Measurements from ENCODE around the gene KRT37. TPM values are rescaled to one million over a fixed set of nuclear protein-coding genes. Genes with fewer than 3 reads are reported as not detected.

The KRT37 gene
- total RNA-seq, 1 donor from 2014 or later = not detected

DNA sequence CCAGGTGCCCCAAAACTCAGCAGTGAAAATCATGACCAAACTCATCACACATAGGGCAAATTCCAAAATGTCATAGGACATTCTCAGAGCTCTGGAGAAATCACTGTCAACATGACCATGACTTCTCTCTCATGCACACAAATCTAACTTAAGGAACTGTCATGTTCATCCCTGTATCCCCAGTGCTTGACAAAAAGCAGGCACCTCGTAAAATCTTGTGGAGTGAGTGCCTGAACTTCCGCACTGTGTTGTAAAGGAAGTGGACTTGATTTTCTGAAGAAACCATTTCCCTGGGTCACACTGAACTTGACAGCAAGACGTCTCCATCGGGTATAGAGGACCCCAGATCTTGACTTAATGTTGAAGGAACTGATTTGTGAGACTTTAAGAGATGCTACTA is 2.8 kb downstream of the KRT37 start:
- no peak for TF ChIP-seq CTCF (IDR thresholded peaks at IDR 0.05; ENCODE audit: insufficient read depth, low read length, poor library complexity, severe bottlenecking)
- DNase-seq (ENCODE audit: low read depth) = no peak
- Histone ChIP-seq H3K27me3 (ENCODE audit: control insufficient read depth, insufficient read depth, low read length) (no peaks in the 10 kb centered on the region), H3K36me3 (ENCODE audit: control insufficient read depth, insufficient read depth, low read length) (no peaks in the 10 kb centered on the region), H3K4me3 (ENCODE audit: low read depth, low read length) (no peak overlapping the region)

DNA sequence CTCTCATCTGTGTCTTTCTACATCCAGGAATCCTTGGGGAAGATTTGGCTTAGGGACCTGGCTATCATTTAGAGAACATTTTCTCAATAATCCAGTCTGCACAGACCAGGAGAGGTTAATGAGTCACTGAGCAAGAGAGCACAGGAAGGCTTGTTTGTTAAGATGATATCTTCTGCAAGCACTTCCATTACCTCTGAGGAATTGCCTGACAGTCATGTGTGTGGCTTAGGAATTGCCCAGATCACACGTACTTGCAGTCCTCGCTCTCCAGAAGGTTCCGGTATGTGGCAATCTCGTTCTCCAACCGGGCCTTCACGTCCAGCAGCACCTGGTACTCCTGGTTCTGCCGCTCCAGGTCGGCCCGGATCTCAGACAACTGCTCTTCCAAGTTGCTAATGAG is 3.3 kb downstream of the KRT37 start:
- TF ChIP-seq CTCF (IDR thresholded peaks at IDR 0.05; ENCODE audit: insufficient read depth, low read length, poor library complexity, severe bottlenecking) = no peak
- peak; percentile 61 for DNase-seq (ENCODE audit: low read depth)
- Histone ChIP-seq H3K27me3 (ENCODE audit: control insufficient read depth, insufficient read depth, low read length) (no peaks in the 10 kb centered on the region), H3K4me3 (ENCODE audit: low read depth, low read length) (no peak overlapping the region), H3K36me3 (ENCODE audit: control insufficient read depth, insufficient read depth, low read length) (no peaks in the 10 kb centered on the region)

- no peaks in the 10 kb centered on the region for H3K27me3 ChIP-seq (ENCODE audit: control insufficient read depth, insufficient read depth, low read length)
- TF ChIP-seq CTCF (IDR thresholded peaks at IDR 0.05; ENCODE audit: insufficient read depth, low read length, poor library complexity, severe bottlenecking) = no peak
- H3K36me3 ChIP-seq (ENCODE audit: control insufficient read depth, insufficient read depth, low read length) = no peaks in the 10 kb centered on the region
- no peak for DNase-seq (ENCODE audit: low read depth)
- H3K4me3 ChIP-seq (ENCODE audit: low read depth, low read length) = no peak overlapping the region
Observed at GRCh38 chr17:41420134-41420533, 4.3 kb downstream of the KRT37 start.

DNA sequence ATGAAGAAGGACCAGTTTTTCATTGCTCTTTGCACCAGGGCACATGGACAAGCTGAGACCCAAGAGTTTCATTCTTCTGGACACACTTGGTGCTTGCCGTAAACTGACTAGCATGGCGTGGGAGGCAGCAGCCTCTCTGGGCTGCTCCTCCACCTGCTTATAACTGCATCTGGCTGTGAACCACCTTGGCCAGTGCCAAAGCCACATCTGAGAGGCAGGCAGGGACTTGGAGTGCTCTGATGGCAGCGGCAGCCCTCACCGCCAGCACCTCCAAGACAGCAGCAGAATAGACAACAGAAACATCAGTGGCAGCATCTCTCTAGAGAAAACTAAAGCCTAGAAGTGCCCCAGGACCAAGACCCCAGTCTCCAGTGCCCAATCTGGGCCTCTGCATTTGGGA is 4.7 kb downstream of the KRT37 start:
- TF ChIP-seq CTCF (IDR thresholded peaks at IDR 0.05; ENCODE audit: insufficient read depth, low read length, poor library complexity, severe bottlenecking) = no peak
- H3K36me3 ChIP-seq (ENCODE audit: control insufficient read depth, insufficient read depth, low read length) = no peaks in the 10 kb centered on the region
- DNase-seq (ENCODE audit: low read depth) = no peak
- H3K4me3 ChIP-seq (ENCODE audit: low read depth, low read length) = no peak overlapping the region
- H3K27me3 ChIP-seq (ENCODE audit: control insufficient read depth, insufficient read depth, low read length) = no peaks in the 10 kb centered on the region

DNA sequence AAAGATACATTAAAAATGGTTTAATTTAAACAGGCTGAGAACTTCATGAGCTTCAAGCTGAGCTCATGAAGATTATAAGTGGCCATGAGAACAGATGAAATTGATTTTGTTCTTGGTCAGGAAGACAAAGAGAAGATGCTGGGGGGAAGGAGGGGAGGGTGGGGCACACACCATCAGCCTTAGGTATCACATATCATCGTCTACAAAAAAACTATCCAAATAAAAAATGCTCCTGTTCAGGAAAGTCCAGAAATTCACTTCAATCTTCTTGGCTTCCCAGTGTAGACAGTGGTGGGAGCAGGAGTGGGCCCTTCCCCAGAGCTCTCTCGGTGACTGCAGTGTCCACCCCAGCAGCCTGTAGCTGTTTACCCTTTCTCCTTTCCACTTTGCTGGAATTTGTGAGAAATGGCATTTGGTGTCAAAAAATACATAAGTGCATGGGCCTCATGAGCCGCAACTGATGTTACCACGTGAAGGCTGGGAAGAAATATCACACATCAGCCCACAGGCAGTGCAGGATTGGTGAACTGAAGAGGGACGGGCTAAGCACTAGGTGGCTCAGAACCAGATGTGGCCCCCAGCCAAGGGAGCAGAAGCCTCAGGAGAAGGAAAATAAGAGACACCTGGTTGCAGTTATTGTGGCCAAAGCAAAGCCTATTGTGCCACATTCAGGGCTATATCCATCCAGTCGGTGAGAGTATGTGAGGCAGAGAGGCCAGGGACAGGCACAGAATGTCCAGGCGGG is 6.1 kb downstream of the KRT37 start:
- DNase-seq (ENCODE audit: low read depth) = no peak
- no peaks in the 10 kb centered on the region for H3K27me3 ChIP-seq (ENCODE audit: control insufficient read depth, insufficient read depth, low read length)
- no peak overlapping the region for H3K4me3 ChIP-seq (ENCODE audit: low read depth, low read length)
- H3K36me3 ChIP-seq (ENCODE audit: control insufficient read depth, insufficient read depth, low read length) = no peaks in the 10 kb centered on the region
- no peak for TF ChIP-seq CTCF (IDR thresholded peaks at IDR 0.05; ENCODE audit: insufficient read depth, low read length, poor library complexity, severe bottlenecking)

DNA sequence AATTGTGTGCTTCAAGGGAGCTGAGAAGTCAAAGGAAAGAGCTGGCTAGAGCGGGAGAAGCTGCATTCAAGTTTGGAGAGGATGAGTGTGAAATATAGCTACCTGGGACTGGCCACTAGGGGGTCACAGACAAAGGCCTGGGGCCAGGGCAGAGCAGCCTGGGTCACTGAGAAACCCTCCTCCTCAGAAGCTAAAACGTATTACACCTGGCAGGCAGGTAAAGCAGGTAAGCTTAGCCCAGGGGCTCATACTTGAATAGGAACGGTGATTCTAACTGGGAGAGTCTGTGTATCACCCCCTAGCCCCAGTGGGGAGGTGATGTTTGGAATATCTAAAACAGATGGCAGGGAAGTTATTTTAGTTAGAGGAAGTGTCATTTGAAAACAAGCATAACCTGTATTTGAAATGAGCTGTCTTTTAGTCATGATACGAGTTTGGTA is 6.8 kb downstream of the KRT37 start:
- TF ChIP-seq CTCF (IDR thresholded peaks at IDR 0.05; ENCODE audit: insufficient read depth, low read length, poor library complexity, severe bottlenecking) = peak; percentile 31
- Histone ChIP-seq H3K4me3 (ENCODE audit: low read depth, low read length) (no peak overlapping the region), H3K36me3 (ENCODE audit: control insufficient read depth, insufficient read depth, low read length) (no peaks in the 10 kb centered on the region), H3K27me3 (ENCODE audit: control insufficient read depth, insufficient read depth, low read length) (no peaks in the 10 kb centered on the region)
- no peak for DNase-seq (ENCODE audit: low read depth)
